HEK293 (cell line): Measurements from ENCODE around the gene AGPAT1.

Source experiments
- GLI2 ChIP-seq: fragments of 450-650 bp; formaldehyde crosslinking; IDR thresholded peaks from 2 replicates; pipeline ENCODE4; 2017; ENCODE audit warnings: missing biosample characterization, missing genetic modification characterization, low read depth, borderline replicate concordance
- HOXA7 ChIP-seq: sonication (generic); formaldehyde crosslinking; IDR thresholded peaks from 2 replicates; pipeline ENCODE4 v1.8.1; 2022; ENCODE audit warnings: missing genetic modification reagents, borderline replicate concordance
- IKZF3 ChIP-seq: fragments of 450-650 bp; IDR thresholded peaks from 2 replicates; pipeline ENCODE4 v1.5.0; 2018; ENCODE audit warnings: missing biosample characterization, mild to moderate bottlenecking, missing genetic modification characterization, moderate library complexity
- MZF1 ChIP-seq: fragments of 450-650 bp; formaldehyde crosslinking; IDR thresholded peaks from 2 replicates; pipeline ENCODE4 v1.5.1; 2017; ENCODE audit warnings: missing biosample characterization, missing genetic modification characterization, borderline replicate concordance
- REPIN1 ChIP-seq: fragments of 450-650 bp; formaldehyde crosslinking; IDR thresholded peaks from 2 replicates; pipeline ENCODE4 v1.5.1; 2017; ENCODE audit warnings: missing biosample characterization, missing genetic modification characterization, low read depth
- YY1 ChIP-seq: fragments of 450-650 bp; formaldehyde crosslinking; IDR thresholded peaks from 2 replicates; pipeline ENCODE4 v1.5.1; 2018; ENCODE audit warnings: missing biosample characterization, missing genetic modification characterization
- ZBTB17 ChIP-seq: fragments of 450-650 bp; formaldehyde crosslinking; IDR thresholded peaks from 2 replicates; pipeline ENCODE4 v1.5.1; 2016; ENCODE audit warnings: missing biosample characterization, missing genetic modification characterization
- ZBTB21 ChIP-seq: fragments of 450-650 bp; formaldehyde crosslinking; IDR thresholded peaks from 2 replicates; pipeline ENCODE4 v1.5.1; 2017; ENCODE audit warnings: missing biosample characterization, missing genetic modification characterization
- ZBTB48 ChIP-seq: fragments of 450-650 bp; formaldehyde crosslinking; IDR thresholded peaks from 2 replicates; pipeline ENCODE4 v1.5.1; 2016; ENCODE audit warnings: missing biosample characterization, missing genetic modification characterization
- ZEB2 ChIP-seq: fragments of 450-650 bp; formaldehyde crosslinking; IDR thresholded peaks from 2 replicates; pipeline ENCODE4 v1.5.1; 2016; ENCODE audit warnings: missing biosample characterization, missing genetic modification characterization
- ZIC2 ChIP-seq: fragments of 450-650 bp; formaldehyde crosslinking; IDR thresholded peaks from 2 replicates; pipeline ENCODE4 v1.5.1; 2016; ENCODE audit warnings: missing biosample characterization, missing genetic modification characterization
- ZNF10 ChIP-seq: fragments of 450-650 bp; formaldehyde crosslinking; IDR thresholded peaks from 2 replicates; pipeline ENCODE4 v1.5.1; 2017; ENCODE audit warnings: missing biosample characterization, missing genetic modification characterization
- ZNF121 ChIP-seq: fragments of 450-650 bp; formaldehyde crosslinking; IDR thresholded peaks from 2 replicates; pipeline ENCODE4 v1.5.1; 2016; ENCODE audit warnings: missing biosample characterization, missing genetic modification characterization
- ZNF133 ChIP-seq: fragments of 450-650 bp; formaldehyde crosslinking; IDR thresholded peaks from 2 replicates; pipeline ENCODE4 v1.5.1; 2016; ENCODE audit warnings: missing biosample characterization, missing genetic modification characterization
- ZNF138 ChIP-seq: fragments of 450-650 bp; formaldehyde crosslinking; IDR thresholded peaks from 2 replicates; pipeline ENCODE4 v1.5.1; 2016; ENCODE audit warnings: missing biosample characterization, missing genetic modification characterization, borderline replicate concordance
- ZNF169 ChIP-seq: fragments of 450-650 bp; formaldehyde crosslinking; IDR thresholded peaks from 2 replicates; pipeline ENCODE4 v1.5.1; 2016; ENCODE audit warnings: missing biosample characterization, missing genetic modification characterization
- ZNF2 ChIP-seq: fragments of 450-650 bp; formaldehyde crosslinking; IDR thresholded peaks from 2 replicates; pipeline ENCODE4 v1.5.1; 2016; ENCODE audit warnings: missing biosample characterization, missing genetic modification characterization
- ZNF202 ChIP-seq: fragments of 450-650 bp; formaldehyde crosslinking; IDR thresholded peaks from 2 replicates; pipeline ENCODE4 v1.5.1; 2016; ENCODE audit warnings: missing biosample characterization, missing genetic modification characterization, borderline replicate concordance
- ZNF274 ChIP-seq, 2 experiments: fragments of 200-500 bp in 1 of 2; fragments of 450-650 bp in 1 of 2; sonication (Bioruptor generic) in 1 of 2; formaldehyde crosslinking in 1 of 2; IDR thresholded peaks; 2 replicates each; pipeline versions ENCODE4 v1.5.1 to v1.6.1; 2014 to 2016; ENCODE audit warnings: borderline replicate concordance in 1 of 2, inconsistent platforms in 1 of 2, low read length in 1 of 2, missing biosample characterization in 1 of 2, missing genetic modification characterization in 1 of 2
- ZNF324 ChIP-seq: fragments of 450-650 bp; formaldehyde crosslinking; IDR thresholded peaks from 2 replicates; pipeline ENCODE4 v1.5.1; 2016; ENCODE audit warnings: missing biosample characterization, missing genetic modification characterization
- ZNF350 ChIP-seq: fragments of 450-650 bp; formaldehyde crosslinking; IDR thresholded peaks from 2 replicates; pipeline ENCODE4 v1.5.0; 2017; ENCODE audit warnings: missing biosample characterization, mild to moderate bottlenecking, missing genetic modification characterization
- ZNF366 ChIP-seq: fragments of 450-650 bp; formaldehyde crosslinking; conservative IDR thresholded peaks from 2 replicates; pipeline ENCODE4 v1.5.1; 2016; ENCODE audit warnings: missing biosample characterization, missing genetic modification characterization
- ZNF433 ChIP-seq: fragments of 450-650 bp; formaldehyde crosslinking; IDR thresholded peaks from 2 replicates; pipeline ENCODE4 v1.5.1; 2016; ENCODE audit warnings: missing biosample characterization, missing genetic modification characterization, low read depth
- ZNF560 ChIP-seq: fragments of 450-650 bp; formaldehyde crosslinking; IDR thresholded peaks from 2 replicates; pipeline ENCODE4 v1.5.1; 2017; ENCODE audit warnings: missing biosample characterization, missing genetic modification characterization, borderline replicate concordance
- TF ChIP-seq, protein P1 (sequence below): fragments of 450-650 bp; formaldehyde crosslinking; conservative IDR thresholded peaks from 2 replicates; pipeline ENCODE4 v1.5.1; 2016; ENCODE audit warnings: low read depth, missing biosample characterization, missing genetic modification characterization
- TF ChIP-seq, protein P2 (sequence below): fragments of 450-650 bp; formaldehyde crosslinking; IDR thresholded peaks from 2 replicates; pipeline ENCODE4 v1.5.1; 2016; ENCODE audit warnings: missing biosample characterization, missing genetic modification characterization
- TF ChIP-seq, protein P3 (sequence below): fragments of 450-650 bp; formaldehyde crosslinking; IDR thresholded peaks from 2 replicates; pipeline ENCODE4 v1.5.1; 2016; ENCODE audit warnings: missing biosample characterization, missing genetic modification characterization
- TF ChIP-seq, protein P4 (sequence below): fragments of 450-650 bp; formaldehyde crosslinking; IDR thresholded peaks from 2 replicates; pipeline ENCODE4 v1.5.1; 2017; ENCODE audit warnings: missing biosample characterization, mild to moderate bottlenecking, missing genetic modification characterization, moderate library complexity
- TF ChIP-seq, protein P5 (sequence below): sonication (generic); formaldehyde crosslinking; IDR thresholded peaks from 2 replicates; pipeline ENCODE4 v1.8.1; 2022; ENCODE audit warnings: mild to moderate bottlenecking, moderate library complexity, missing genetic modification reagents

The AGPAT1 gene

DNA sequence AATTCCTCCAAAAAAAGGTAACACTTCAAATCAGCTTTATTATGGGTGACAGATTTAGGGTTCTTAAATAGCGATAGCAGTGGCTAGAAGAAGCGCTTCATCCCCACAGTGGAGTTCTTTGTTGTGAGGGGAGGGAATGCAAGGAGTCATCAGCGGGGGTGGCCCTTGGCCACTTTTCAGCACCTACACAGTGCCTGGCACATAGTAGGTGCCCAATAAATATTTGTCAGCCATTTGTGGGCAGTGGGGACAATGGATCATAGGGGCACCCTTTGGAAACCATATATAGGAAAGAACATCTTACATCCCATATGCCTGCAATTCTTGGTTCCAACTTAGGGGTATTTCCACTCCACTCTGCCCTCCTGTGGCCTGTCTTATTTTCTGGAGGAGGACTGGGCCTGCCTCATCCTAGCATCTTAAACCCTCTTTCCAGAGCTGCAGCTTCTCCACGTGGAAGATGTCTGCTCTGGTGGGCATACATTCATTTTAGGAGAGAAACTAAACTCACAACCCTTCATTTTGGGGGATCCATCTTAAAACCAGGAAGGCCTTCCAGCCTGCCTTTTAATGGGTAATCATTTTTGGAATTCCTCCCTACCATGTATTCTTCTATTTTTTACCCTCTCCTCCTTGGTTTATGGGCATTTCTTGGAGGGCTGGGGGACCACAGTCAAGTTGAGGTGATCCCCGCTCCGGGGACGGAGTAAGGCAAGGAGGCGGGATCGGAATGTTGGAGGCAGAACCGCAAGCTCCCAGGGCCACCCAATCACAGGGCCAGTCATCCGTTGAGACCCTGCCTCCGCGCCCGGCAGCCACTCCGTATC, 19.2 kb upstream of the AGPAT1 start (continued):
- TF ChIP-seq, protein P1, sequence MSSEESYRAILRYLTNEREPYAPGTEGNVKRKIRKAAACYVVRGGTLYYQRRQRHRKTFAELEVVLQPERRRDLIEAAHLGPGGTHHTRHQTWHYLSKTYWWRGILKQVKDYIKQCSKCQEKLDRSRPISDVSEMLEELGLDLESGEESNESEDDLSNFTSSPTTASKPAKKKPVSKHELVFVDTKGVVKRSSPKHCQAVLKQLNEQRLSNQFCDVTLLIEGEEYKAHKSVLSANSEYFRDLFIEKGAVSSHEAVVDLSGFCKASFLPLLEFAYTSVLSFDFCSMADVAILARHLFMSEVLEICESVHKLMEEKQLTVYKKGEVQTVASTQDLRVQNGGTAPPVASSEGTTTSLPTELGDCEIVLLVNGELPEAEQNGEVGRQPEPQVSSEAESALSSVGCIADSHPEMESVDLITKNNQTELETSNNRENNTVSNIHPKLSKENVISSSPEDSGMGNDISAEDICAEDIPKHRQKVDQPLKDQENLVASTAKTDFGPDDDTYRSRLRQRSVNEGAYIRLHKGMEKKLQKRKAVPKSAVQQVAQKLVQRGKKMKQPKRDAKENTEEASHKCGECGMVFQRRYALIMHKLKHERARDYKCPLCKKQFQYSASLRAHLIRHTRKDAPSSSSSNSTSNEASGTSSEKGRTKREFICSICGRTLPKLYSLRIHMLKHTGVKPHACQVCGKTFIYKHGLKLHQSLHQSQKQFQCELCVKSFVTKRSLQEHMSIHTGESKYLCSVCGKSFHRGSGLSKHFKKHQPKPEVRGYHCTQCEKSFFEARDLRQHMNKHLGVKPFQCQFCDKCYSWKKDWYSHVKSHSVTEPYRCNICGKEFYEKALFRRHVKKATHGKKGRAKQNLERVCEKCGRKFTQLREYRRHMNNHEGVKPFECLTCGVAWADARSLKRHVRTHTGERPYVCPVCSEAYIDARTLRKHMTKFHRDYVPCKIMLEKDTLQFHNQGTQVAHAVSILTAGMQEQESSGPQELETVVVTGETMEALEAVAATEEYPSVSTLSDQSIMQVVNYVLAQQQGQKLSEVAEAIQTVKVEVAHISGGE (tag by site-specific recombination), result no peak; the same call in 1 of the 2 replicates
- TF ChIP-seq, protein P2, sequence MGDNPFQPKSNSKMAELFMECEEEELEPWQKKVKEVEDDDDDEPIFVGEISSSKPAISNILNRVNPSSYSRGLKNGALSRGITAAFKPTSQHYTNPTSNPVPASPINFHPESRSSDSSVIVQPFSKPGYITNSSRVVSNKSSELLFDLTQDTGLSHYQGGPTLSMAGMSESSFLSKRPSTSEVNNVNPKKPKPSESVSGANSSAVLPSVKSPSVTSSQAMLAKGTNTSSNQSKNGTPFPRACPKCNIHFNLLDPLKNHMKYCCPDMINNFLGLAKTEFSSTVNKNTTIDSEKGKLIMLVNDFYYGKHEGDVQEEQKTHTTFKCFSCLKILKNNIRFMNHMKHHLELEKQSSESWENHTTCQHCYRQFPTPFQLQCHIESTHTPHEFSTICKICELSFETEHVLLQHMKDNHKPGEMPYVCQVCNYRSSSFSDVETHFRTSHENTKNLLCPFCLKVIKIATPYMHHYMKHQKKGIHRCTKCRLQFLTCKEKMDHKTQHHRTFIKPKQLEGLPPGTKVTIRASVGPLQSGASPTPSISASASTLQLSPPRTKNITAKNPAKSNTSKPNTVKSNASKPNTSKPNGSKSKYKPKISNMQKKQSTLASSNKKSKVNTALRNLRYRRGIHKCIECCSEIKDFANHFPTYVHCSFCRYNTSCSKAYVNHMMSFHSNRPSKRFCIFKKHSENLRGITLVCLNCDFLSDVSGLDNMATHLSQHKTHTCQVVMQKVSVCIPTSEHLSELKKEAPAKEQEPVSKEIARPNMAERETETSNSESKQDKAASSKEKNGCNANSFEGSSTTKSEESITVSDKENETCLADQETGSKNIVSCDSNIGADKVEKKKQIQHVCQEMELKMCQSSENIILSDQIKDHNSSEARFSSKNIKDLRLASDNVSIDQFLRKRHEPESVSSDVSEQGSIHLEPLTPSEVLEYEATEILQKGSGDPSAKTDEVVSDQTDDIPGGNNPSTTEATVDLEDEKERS (tag by site-specific recombination), result no peak
- TF ChIP-seq IKZF3 (tag by site-specific recombination) (peak; percentile 72), ZNF10 (tag by site-specific recombination) (no peak), ZBTB21 (tag by site-specific recombination) (no peak), ZBTB17 (tag by site-specific recombination) (no peak), ZNF433 (tag by site-specific recombination) (no peak), ZNF274 (IDR thresholded peaks at IDR 0.05; ENCODE audit: low read length) (no peak), ZNF274 (tag by site-specific recombination; IDR thresholded peaks at IDR 0.05; ENCODE audit: borderline replicate concordance) (no peak), ZBTB48 (tag by site-specific recombination) (no peak; the same call in 1 of the 2 replicates), ZNF350 (tag by site-specific recombination) (no peak), ZIC2 (tag by site-specific recombination) (no peak), ZEB2 (tag by site-specific recombination) (no peak), HOXA7 (CRISPR knock-in tag) (no peak), ZNF202 (no peak), YY1 (tag by site-specific recombination) (0 out of 2 replicates have a peak, but pooled peaks have one; percentile 46), ZNF121 (tag by site-specific recombination) (no peak), ZNF560 (tag by site-specific recombination) (no peak), ZNF169 (no peak), REPIN1 (no peak), ZNF138 (tag by site-specific recombination) (no peak), ZNF324 (tag by site-specific recombination) (peak; percentile 59; the same call in 1 of the 2 replicates), ZNF2 (tag by site-specific recombination) (peak; percentile 44; the same call in 1 of the 2 replicates), MZF1 (peak; percentile 96), GLI2 (tag by site-specific recombination) (no peak), ZNF366 (tag by site-specific recombination) (0 out of 2 replicates have a peak, but pooled peaks have one; percentile 16), ZNF133 (no peak)
- TF ChIP-seq, protein P3, sequence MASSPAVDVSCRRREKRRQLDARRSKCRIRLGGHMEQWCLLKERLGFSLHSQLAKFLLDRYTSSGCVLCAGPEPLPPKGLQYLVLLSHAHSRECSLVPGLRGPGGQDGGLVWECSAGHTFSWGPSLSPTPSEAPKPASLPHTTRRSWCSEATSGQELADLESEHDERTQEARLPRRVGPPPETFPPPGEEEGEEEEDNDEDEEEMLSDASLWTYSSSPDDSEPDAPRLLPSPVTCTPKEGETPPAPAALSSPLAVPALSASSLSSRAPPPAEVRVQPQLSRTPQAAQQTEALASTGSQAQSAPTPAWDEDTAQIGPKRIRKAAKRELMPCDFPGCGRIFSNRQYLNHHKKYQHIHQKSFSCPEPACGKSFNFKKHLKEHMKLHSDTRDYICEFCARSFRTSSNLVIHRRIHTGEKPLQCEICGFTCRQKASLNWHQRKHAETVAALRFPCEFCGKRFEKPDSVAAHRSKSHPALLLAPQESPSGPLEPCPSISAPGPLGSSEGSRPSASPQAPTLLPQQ (tag by site-specific recombination), result peak; percentile 10; the same call in 1 of the 2 replicates
- TF ChIP-seq, protein P4, sequence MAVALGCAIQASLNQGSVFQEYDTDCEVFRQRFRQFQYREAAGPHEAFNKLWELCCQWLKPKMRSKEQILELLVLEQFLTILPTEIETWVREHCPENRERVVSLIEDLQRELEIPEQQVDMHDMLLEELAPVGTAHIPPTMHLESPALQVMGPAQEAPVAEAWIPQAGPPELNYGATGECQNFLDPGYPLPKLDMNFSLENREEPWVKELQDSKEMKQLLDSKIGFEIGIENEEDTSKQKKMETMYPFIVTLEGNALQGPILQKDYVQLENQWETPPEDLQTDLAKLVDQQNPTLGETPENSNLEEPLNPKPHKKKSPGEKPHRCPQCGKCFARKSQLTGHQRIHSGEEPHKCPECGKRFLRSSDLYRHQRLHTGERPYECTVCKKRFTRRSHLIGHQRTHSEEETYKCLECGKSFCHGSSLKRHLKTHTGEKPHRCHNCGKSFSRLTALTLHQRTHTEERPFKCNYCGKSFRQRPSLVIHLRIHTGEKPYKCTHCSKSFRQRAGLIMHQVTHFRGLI (tag by site-specific recombination), result 0 out of 2 replicates have a peak, but pooled peaks have one; percentile 34
- TF ChIP-seq, protein P5, sequence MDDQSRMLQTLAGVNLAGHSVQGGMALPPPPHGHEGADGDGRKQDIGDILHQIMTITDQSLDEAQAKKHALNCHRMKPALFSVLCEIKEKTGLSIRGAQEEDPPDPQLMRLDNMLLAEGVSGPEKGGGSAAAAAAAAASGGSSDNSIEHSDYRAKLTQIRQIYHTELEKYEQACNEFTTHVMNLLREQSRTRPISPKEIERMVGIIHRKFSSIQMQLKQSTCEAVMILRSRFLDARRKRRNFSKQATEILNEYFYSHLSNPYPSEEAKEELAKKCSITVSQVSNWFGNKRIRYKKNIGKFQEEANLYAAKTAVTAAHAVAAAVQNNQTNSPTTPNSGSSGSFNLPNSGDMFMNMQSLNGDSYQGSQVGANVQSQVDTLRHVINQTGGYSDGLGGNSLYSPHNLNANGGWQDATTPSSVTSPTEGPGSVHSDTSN, result no peak
